ENCODE measurements around the gene CEP250.
A peak's percentile ranks its signal among the peaks of the same experiment; 100 is the strongest.
"Not testable (repeated sequence)": the region's sequence is repeated elsewhere in the genome, so short reads cannot be mapped to it uniquely, and the experiment has no call there.

The CEP250 gene, protein sequence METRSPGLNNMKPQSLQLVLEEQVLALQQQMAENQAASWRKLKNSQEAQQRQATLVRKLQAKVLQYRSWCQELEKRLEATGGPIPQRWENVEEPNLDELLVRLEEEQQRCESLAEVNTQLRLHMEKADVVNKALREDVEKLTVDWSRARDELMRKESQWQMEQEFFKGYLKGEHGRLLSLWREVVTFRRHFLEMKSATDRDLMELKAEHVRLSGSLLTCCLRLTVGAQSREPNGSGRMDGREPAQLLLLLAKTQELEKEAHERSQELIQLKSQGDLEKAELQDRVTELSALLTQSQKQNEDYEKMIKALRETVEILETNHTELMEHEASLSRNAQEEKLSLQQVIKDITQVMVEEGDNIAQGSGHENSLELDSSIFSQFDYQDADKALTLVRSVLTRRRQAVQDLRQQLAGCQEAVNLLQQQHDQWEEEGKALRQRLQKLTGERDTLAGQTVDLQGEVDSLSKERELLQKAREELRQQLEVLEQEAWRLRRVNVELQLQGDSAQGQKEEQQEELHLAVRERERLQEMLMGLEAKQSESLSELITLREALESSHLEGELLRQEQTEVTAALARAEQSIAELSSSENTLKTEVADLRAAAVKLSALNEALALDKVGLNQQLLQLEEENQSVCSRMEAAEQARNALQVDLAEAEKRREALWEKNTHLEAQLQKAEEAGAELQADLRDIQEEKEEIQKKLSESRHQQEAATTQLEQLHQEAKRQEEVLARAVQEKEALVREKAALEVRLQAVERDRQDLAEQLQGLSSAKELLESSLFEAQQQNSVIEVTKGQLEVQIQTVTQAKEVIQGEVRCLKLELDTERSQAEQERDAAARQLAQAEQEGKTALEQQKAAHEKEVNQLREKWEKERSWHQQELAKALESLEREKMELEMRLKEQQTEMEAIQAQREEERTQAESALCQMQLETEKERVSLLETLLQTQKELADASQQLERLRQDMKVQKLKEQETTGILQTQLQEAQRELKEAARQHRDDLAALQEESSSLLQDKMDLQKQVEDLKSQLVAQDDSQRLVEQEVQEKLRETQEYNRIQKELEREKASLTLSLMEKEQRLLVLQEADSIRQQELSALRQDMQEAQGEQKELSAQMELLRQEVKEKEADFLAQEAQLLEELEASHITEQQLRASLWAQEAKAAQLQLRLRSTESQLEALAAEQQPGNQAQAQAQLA (N-terminal part only)

DNA sequence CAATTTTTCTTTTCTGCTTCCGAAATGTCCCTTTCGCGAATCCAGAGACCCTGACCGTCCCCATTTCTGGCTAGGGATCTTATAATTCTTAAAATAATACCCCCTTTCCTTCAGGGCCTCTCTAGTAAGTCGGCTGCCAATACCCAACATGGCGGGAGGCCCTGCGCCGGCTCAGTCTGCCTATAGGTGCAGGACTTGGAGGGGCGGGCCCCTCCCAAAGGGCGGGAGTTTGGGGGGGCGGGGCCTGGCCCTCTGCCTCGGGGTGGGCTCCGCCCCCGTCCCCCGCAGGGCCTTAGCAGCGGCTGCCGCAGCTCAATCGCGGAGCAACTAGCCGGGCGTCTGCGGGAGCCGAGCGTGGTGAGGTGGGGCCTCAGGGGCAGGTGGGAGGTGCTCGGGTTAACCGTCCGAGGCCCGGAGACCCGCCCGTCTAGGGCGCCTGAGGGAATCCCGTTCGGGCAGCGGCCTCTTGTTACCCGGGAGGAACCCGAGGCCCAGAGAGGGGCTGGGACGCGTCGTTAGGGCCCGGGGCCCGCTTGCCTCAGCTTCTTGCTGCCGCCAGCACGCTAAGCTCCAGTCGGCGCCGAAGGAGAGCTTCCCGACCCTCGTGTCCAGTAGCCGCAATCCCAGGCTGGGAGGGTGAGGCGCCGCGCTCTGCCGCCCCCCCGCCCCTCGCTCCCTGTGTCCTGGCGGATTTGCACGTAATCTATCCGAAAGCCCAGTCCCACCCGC, at the start of gene CEP250:
TSS of gene CEP250 (plus strand) at position 718 of the 729 bp plus-strand sequence. CDS start 6,770 bp downstream, outside the sequence.
- peak; percentile 99 for DNase-seq

GRCh38 chr20:35405775-35406174, 49.6 kb upstream of the CEP250 start:
- DNase-seq: no peak

GRCh38 chr20:35408270-35408669, 47.1 kb upstream of the CEP250 start:
- DNase-seq: no peak

DNA sequence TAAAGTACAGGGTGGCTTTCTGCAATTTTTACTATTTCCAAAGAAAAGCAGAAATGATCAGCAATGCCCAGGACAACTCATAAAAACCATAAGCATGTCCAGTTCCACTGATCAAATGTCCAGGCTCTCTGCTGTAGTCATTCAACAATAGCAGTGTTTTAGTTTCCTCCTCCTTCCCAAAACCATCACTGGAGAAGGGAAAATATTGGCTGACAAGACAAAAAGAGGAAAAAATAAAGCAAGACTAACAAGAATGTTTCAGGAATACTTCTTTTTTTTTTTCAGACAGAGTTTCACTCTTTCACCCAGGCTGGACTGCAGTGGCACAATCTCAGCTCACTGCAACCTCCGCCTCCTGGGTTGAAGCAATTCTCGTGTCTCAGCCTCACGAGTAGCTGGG, 45.9 kb upstream of the CEP250 start:
- DNase-seq: no peak

GRCh38 chr20:35410613-35411012, 44.8 kb upstream of the CEP250 start:
- DNase-seq: no peak

- no peak for DNase-seq
Observed at GRCh38 chr20:35421322-35421721, 34.1 kb upstream of the CEP250 start.

DNA sequence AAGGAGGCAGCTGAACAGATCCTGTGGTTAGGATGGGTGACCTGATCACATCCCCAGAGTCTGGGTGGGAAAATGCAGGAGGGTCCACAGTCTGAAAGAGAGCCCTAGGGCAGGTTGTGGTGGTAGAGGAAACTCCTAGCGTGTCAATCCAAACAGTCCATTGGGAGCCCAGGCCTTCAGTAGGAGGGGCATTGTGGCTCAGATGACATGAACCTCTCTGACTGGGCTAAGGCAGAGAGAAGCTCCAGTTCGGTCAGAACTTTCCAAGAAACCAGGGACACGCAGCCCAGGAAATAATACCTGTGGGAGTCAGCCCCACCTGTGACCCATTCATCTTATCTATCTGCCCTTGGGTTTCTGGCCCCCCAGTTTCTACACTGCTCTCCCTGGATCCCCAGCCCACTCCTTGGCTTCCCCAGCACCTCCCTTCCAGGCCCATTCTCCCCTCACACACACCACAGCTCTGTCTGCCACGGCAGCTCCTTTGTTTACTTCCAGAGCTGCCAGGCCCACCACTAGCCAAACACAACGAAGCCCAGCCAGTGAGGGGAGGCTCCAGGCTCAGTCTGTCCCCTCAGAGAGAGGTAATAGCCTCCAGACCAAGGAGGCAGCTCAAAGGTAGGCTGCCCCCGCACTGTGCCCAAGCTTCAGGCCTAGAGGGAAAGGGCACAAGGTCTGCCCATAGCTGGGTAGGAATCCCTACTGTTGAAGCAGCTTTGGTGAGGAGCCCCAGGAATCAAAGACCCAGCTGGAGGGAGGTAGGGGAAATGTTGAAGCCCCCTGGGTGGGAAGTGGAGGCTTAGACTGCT, 23.6 kb upstream of the CEP250 start:
- peak; percentile 55 for DNase-seq

GRCh38 chr20:35432430-35432735, 23.0 kb upstream of the CEP250 start:
- no peak for DNase-seq

- no peak for DNase-seq
Observed at GRCh38 chr20:35433337-35433736, 22.1 kb upstream of the CEP250 start.

GRCh38 chr20:35434085-35435005, 21.1 kb upstream of the CEP250 start:
- no peak for DNase-seq

GRCh38 chr20:35436177-35436573, 19.2 kb upstream of the CEP250 start:
- DNase-seq: no peak

DNA sequence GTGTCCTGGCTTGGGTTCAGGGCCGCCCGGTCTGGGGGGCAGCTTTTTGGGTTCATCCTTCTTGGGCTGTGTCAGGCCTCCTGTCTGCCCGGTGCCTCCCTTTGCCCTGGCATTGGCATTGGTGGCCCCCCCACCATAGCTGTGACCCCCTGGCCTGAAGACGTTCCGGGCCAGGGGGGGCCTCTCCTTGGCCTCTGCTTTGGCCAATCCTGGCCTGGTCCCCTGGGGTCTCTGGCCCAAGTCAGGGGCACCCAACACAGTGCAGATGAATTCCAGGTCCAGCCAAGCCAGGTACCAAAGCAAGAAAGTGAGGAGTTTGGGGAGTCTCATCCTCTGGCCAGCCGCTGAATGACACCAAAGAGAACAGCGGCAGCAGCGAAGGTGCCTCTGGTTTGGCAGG, 17.8 kb upstream of the CEP250 start:
- no peak for DNase-seq

DNA sequence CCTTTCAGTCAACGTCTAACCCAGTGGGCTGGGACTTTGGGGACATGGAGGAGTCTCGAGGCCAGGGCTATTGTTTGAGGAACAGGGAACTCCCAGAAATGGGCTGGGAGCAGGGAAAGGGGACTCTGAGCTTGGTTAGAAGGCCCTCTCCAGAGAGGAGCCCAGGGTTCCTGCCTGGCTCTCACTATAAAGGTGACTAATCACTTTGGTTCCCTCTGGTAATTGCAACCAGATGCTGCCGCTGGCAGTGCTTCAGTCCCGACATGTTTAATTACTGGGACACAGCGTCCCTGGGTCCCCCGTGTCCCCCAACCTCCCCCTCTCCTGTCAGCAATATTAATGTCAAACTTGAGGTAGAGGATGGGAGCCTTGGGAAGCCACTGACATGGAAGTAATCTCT, 12.4 kb upstream of the CEP250 start:
- DNase-seq: peak; percentile 66

DNA sequence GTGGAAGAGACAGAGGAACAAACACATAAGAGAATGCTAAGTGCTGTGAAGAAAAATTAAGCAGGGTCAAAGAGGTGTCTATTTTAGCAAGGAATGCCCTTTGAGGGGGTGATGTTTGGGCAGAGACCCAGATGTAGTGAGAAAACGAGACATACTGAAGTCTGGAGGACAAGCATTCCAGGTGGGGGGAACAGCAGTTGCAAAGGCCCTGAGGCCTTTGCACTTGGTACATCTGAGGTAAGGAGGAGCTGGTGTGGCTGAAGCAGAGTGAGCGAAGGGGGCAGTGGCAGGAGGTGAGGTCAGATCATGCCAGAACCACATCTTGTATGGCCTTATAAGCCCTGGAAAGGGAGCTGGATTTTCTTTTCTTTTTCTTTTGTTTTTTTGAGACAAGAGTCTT, 11.2 kb upstream of the CEP250 start:
- no peak for DNase-seq

GRCh38 chr20:35446356-35447078, 8.9 kb upstream of the CEP250 start:
- DNase-seq: no peak

- peak; percentile 92 for DNase-seq
Observed at GRCh38 chr20:35447082-35447789, 8.2 kb upstream of the CEP250 start.

- DNase-seq: no peak
Observed at GRCh38 chr20:35448788-35449373, 6.5 kb upstream of the CEP250 start.

- not testable (repeated sequence) for DNase-seq
Observed at GRCh38 chr20:35449855-35450254, 5.5 kb upstream of the CEP250 start.

DNA sequence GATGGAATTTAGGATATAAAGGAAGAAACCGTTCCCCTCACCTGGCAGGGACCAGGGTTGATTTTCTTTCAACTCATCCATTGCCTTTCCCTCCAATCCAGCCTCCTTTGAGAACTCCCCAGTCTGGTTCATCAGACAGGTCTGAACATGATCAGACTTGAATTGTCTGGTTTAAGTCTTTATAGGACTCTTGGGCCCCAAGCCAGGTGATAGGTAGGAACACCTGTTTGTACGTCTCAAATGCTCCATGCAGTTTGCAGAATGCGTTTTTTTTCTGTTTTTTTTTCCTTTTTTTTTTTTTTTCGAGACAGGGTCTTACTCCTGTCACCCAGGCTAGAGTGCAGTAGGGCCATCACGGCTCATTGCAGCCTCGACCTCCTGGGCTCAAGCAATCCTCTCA, 4.1 kb upstream of the CEP250 start:
- DNase-seq: no peak

Measured in islet precursor cell (in vitro differentiated cells).